ENCODE measurements around the gene SOS2. TPM values are rescaled to one million over a fixed set of nuclear protein-coding genes. Genes with fewer than 3 reads are reported as not detected.

The SOS2 gene
- total RNA-seq, 4 donors from 2014 or later = 45.9 to 82.8 (median 62.1) TPM

DNA sequence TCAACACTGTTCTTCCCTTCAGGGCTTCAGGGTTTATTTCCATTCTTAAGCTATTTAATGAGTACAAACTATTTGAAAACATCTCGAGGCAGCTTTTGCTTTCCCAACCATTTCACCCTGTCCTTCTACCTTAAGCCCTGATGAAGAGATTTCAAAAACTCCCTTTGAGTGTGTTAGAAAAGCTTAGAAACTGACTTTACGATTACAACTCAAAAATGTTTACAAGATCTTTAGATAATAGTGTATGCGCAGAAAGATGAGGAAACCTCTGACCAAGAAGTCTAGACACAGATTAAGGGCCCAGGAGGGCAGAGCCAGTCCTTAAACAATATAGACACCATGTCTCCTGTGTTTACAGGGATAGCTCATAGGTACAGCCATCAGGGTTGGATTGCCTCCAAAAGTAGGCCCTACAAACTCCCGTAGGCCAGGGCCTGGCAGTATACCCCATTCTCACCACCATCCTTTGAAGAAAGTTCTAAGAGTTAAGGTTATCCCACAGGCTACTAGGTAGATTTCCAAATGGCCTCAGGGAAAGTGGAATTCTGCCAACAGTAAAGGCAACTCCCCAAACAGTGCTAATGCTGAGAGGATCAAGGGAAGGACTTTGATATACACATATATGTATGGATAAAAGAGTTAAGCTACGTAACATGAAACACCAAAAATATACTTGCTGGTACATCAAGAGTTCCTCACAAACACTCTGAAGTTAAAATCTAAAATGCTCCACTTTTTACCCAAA lies 11.4 kb upstream of the SOS2 start:
- intact Hi-C loops (cut with DNase I; ENCODE audit: low total_unique reads) = no loop called here
- 85 to 98% methylated on average over 4 to 5 of the region's 5 CpGs for WGBS, 2 donors (ENCODE audit: low coverage in 1 of 2)
- no peak for TF ChIP-seq POLR2AphosphoS5 (IDR thresholded peaks at IDR 0.05)
- TF ChIP-seq, protein P1, sequence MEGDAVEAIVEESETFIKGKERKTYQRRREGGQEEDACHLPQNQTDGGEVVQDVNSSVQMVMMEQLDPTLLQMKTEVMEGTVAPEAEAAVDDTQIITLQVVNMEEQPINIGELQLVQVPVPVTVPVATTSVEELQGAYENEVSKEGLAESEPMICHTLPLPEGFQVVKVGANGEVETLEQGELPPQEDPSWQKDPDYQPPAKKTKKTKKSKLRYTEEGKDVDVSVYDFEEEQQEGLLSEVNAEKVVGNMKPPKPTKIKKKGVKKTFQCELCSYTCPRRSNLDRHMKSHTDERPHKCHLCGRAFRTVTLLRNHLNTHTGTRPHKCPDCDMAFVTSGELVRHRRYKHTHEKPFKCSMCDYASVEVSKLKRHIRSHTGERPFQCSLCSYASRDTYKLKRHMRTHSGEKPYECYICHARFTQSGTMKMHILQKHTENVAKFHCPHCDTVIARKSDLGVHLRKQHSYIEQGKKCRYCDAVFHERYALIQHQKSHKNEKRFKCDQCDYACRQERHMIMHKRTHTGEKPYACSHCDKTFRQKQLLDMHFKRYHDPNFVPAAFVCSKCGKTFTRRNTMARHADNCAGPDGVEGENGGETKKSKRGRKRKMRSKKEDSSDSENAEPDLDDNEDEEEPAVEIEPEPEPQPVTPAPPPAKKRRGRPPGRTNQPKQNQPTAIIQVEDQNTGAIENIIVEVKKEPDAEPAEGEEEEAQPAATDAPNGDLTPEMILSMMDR (IDR thresholded peaks at IDR 0.05) = no peak
- no peak for TF ChIP-seq POLR2A (IDR thresholded peaks at IDR 0.05)
- TF ChIP-seq EP300 (IDR thresholded peaks at IDR 0.05; ENCODE audit: low read depth) = no peak

DNA sequence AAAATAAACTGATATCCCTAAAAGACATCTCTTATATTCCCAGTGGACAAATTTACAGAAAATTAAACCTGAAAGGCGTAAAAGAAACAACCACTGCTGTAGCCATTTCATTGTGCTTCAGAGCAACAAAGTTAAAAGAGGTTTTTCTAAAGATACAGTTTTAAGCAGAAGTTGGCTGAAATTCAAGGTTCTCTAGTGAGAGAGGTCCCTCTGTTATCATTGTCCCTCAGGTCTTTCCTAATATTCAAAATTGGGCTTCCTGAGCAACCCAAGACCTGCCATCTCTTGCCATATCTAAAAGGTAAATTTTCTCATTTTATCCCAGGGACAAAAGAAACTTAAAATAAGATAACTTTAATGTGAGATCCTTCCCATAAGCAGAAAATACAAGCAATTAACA lies 10.7 kb upstream of the SOS2 start:
- peaks cover 0 to 4% (median 0%) of the 10 kb centered on the region in 4 donors for H3K4me1 ChIP-seq
- H3K27me3 ChIP-seq = no peaks in the 10 kb centered on the region
- DNase-seq = no peak
- intact Hi-C loops (cut with DNase I; ENCODE audit: low total_unique reads) = no loop called here
- no peak overlapping the region for H3K4me3 ChIP-seq
- 95 to 100% methylated on average over 1 of the region's 1 CpG for WGBS, 2 donors (ENCODE audit: low coverage in 1 of 2)
- TF ChIP-seq POLR2AphosphoS5 (IDR thresholded peaks at IDR 0.05) (no peak), EP300 (IDR thresholded peaks at IDR 0.05; ENCODE audit: low read depth) (no peak), POLR2A (IDR thresholded peaks at IDR 0.05) (no peak)
- TF ChIP-seq, protein P1 (IDR thresholded peaks at IDR 0.05) = no peak
- H3K36me3 ChIP-seq = no peaks in the 10 kb centered on the region
- H3K9me3 ChIP-seq = no peaks in the 10 kb centered on the region
- no peak overlapping the region for H3K27ac ChIP-seq
- in situ Hi-C loops (cut with MboI; ENCODE audit: low pct_ligation_motif_present in 1 of 4, low pct_unique_long_range_greater_than_20kb in 1 of 4, low sequenced_read_pairs in 3 of 4) = no loop called here

More for the DNA sequence above, 11.4 kb upstream of the SOS2 start:
- in situ Hi-C loops (cut with MboI; ENCODE audit: low pct_ligation_motif_present in 1 of 4, low pct_unique_long_range_greater_than_20kb in 1 of 4, low sequenced_read_pairs in 3 of 4) = no loop called here
- Histone ChIP-seq H3K36me3 (no peaks in the 10 kb centered on the region), H3K27ac (no peak overlapping the region), H3K4me3 (no peak overlapping the region), H3K27me3 (no peaks in the 10 kb centered on the region), H3K9me3 (no peaks in the 10 kb centered on the region), H3K4me1 (peaks cover 0 to 2% (median 0%) of the 10 kb centered on the region in 4 donors)
- DNase-seq = no peak

DNA sequence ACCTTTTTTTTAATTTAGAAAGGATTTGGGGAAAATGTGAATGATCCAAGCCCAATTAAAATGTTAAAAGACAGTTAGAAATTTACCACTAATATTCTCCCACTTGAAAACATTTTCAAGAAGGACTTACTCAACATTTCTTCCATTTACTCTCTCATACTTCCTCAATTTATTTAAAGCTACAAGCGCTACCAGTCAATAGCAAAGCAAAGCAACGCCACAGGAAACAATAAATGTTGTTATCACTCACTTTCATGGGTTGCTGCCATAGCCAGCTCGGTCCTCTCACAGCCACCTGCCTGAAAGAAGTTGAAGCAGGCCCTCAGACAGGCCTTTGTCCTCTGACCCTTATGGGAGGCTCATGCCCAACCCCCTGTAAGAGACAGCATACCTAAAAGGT lies 6.0 kb upstream of the SOS2 start:
- Histone ChIP-seq H3K4me1 (peaks cover 0 to 4% (median under 1%) of the 10 kb centered on the region in 4 donors), H3K36me3 (no peaks in the 10 kb centered on the region), H3K27ac (peak overlapping the region in 2 of 4 donors; percentile 0 to 9), H3K4me3 (no peak overlapping the region), H3K27me3 (no peaks in the 10 kb centered on the region), H3K9me3 (no peaks in the 10 kb centered on the region)
- 17 to 32% methylated on average over 3 of the region's 3 CpGs for WGBS, 2 donors (ENCODE audit: low coverage in 1 of 2)
- intact Hi-C loops (cut with DNase I; ENCODE audit: low total_unique reads) = no loop called here
- TF ChIP-seq, protein P1 (IDR thresholded peaks at IDR 0.05) = no peak
- TF ChIP-seq POLR2AphosphoS5 (IDR thresholded peaks at IDR 0.05) = no peak
- no peak for TF ChIP-seq POLR2A (IDR thresholded peaks at IDR 0.05)
- TF ChIP-seq EP300 (IDR thresholded peaks at IDR 0.05; ENCODE audit: low read depth) = no peak
- DNase-seq = no peak
- in situ Hi-C loops (cut with MboI; ENCODE audit: low pct_ligation_motif_present in 1 of 4, low pct_unique_long_range_greater_than_20kb in 1 of 4, low sequenced_read_pairs in 3 of 4) = no loop called here

DNA sequence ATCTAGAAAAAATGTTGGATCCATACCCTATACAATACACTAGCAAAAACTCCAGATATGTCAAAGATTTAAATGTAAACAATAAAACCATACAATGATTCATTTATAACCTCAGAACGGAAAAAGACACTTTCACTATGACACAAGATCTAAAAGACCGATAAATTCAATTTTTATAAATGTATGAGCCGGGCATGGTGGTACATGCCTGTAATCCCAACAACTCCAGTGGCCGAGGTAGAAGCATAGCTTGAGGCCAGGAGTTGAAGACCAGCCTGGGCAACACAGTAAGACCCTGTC lies 2.5 kb upstream of the SOS2 start:
- H3K9me3 ChIP-seq = no peaks in the 10 kb centered on the region
- TF ChIP-seq POLR2A (IDR thresholded peaks at IDR 0.05) (no peak), EP300 (IDR thresholded peaks at IDR 0.05; ENCODE audit: low read depth) (no peak), POLR2AphosphoS5 (IDR thresholded peaks at IDR 0.05) (no peak)
- TF ChIP-seq, protein P1 (IDR thresholded peaks at IDR 0.05) = no peak
- H3K4me3 ChIP-seq = no peak overlapping the region
- H3K36me3 ChIP-seq = no peaks in the 10 kb centered on the region
- in situ Hi-C loops (cut with MboI; ENCODE audit: low pct_ligation_motif_present in 1 of 4, low pct_unique_long_range_greater_than_20kb in 1 of 4, low sequenced_read_pairs in 3 of 4) = no loop called here
- no peak overlapping the region for H3K27ac ChIP-seq
- H3K4me1 ChIP-seq = peaks cover 8 to 20% (median 15%) of the 10 kb centered on the region in 4 donors
- WGBS, 2 donors (ENCODE audit: low coverage in 1 of 2) = 77 to 82% methylated on average over 4 of the region's 4 CpGs
- no peaks in the 10 kb centered on the region for H3K27me3 ChIP-seq
- no peak for DNase-seq
- intact Hi-C loops (cut with DNase I; ENCODE audit: low total_unique reads) = no loop called here
